Activated T-helper 17 cell treated with anti-CD3 and anti-CD28 coated beads, Interleukin-2, amount 50 U/mL, for 72 hours (primary cell): ENCODE data around the gene DOCK4. TPM values are rescaled to one million over a fixed set of nuclear protein-coding genes. Genes with fewer than 3 reads are reported as not detected.

Source experiments
- ATAC-seq: fragments of 150-1000 bp; cut with Tn5 transposase; replicated peaks from 2 replicates; pipeline ENCODE4 v1.10.0; 2021; ENCODE audit warnings: mild to moderate bottlenecking, moderate library complexity
- H3K27ac Mint-ChIP-seq: one replicate; pipeline ENCODE4 v1.8.0; 2022; ENCODE audit warnings: mixed read lengths
- H3K27me3 Mint-ChIP-seq: one replicate; pipeline ENCODE4 v1.8.0; 2022; ENCODE audit warnings: mixed read lengths
- H3K36me3 Mint-ChIP-seq: one replicate; pipeline ENCODE4 v1.8.0; 2022; ENCODE audit warnings: low read depth, mild to moderate bottlenecking, mixed read lengths
- H3K4me1 Mint-ChIP-seq: one replicate; pipeline ENCODE4 v1.8.0; 2022; ENCODE audit warnings: mixed read lengths
- H3K4me3 Mint-ChIP-seq: one replicate; pipeline ENCODE4 v1.8.0; 2022; ENCODE audit warnings: mild to moderate bottlenecking, mixed read lengths
- H3K9me3 Mint-ChIP-seq: one replicate; pipeline ENCODE4 v1.8.0; 2022; ENCODE audit warnings: mixed read lengths
- total RNA-seq, 2 donors: library from RNA; stranded (reverse); gene quantifications; one replicate each; pipeline ENCODE4 v1.2.3, GENCODE V29; 2022

Gene DOCK4
- total RNA-seq, 2 donors from 2014 or later, result 0.50 to 1.5 TPM

- H3K27me3 Mint-ChIP-seq, result peaks cover 18% of the 10 kb centered on the region
- ATAC-seq, result no peak
- H3K4me3 Mint-ChIP-seq, result no peak overlapping the region
- no peaks in the 10 kb centered on the region for H3K36me3 Mint-ChIP-seq
- no peak overlapping the region for H3K27ac Mint-ChIP-seq
- no peaks in the 10 kb centered on the region for H3K9me3 Mint-ChIP-seq
- no peaks in the 10 kb centered on the region for H3K4me1 Mint-ChIP-seq
Observed at GRCh38 chr7:112072541-112073245, 133.5 kb downstream of the DOCK4 start.

GRCh38 chr7:112071856-112072255 is 134.3 kb downstream of the DOCK4 start:
- Mint-ChIP-seq H3K4me1 (no peaks in the 10 kb centered on the region), H3K27me3 (peaks cover 17% of the 10 kb centered on the region), H3K27ac (no peak overlapping the region), H3K4me3 (no peak overlapping the region), H3K36me3 (no peaks in the 10 kb centered on the region), H3K9me3 (no peaks in the 10 kb centered on the region)
- ATAC-seq, result no peak

GRCh38 chr7:112070674-112071256 is 135.4 kb downstream of the DOCK4 start:
- ATAC-seq, result no peak

GRCh38 chr7:112069879-112070321 is 136.3 kb downstream of the DOCK4 start:
- no peaks in the 10 kb centered on the region for H3K9me3 Mint-ChIP-seq
- H3K27me3 Mint-ChIP-seq, result peaks cover 11% of the 10 kb centered on the region
- no peaks in the 10 kb centered on the region for H3K36me3 Mint-ChIP-seq
- H3K4me3 Mint-ChIP-seq, result no peak overlapping the region
- no peak overlapping the region for H3K27ac Mint-ChIP-seq
- ATAC-seq, result no peak
- H3K4me1 Mint-ChIP-seq, result no peaks in the 10 kb centered on the region

More at GRCh38 chr7:112070674-112071256, 135.4 kb downstream of the DOCK4 start:
- H3K36me3 Mint-ChIP-seq, result no peaks in the 10 kb centered on the region
- H3K4me1 Mint-ChIP-seq, result no peaks in the 10 kb centered on the region
- H3K27me3 Mint-ChIP-seq, result peaks cover 15% of the 10 kb centered on the region
- no peak overlapping the region for H3K27ac Mint-ChIP-seq
- no peak overlapping the region for H3K4me3 Mint-ChIP-seq
- no peaks in the 10 kb centered on the region for H3K9me3 Mint-ChIP-seq

- H3K4me3 Mint-ChIP-seq, result no peak overlapping the region
- H3K9me3 Mint-ChIP-seq, result no peaks in the 10 kb centered on the region
- H3K4me1 Mint-ChIP-seq, result no peaks in the 10 kb centered on the region
- no peak overlapping the region for H3K27ac Mint-ChIP-seq
- peaks cover 6% of the 10 kb centered on the region for H3K27me3 Mint-ChIP-seq
- H3K36me3 Mint-ChIP-seq, result no peaks in the 10 kb centered on the region
- no peak for ATAC-seq
Observed at GRCh38 chr7:112068967-112069366, 137.2 kb downstream of the DOCK4 start.

GRCh38 chr7:112067632-112068540 is 138.3 kb downstream of the DOCK4 start:
- H3K27me3 Mint-ChIP-seq, result peaks cover 9% of the 10 kb centered on the region
- H3K9me3 Mint-ChIP-seq, result no peaks in the 10 kb centered on the region
- no peak overlapping the region for H3K27ac Mint-ChIP-seq
- ATAC-seq, result no peak
- no peak overlapping the region for H3K4me3 Mint-ChIP-seq
- H3K4me1 Mint-ChIP-seq, result no peaks in the 10 kb centered on the region
- H3K36me3 Mint-ChIP-seq, result no peaks in the 10 kb centered on the region

- no peak for ATAC-seq
- H3K27me3 Mint-ChIP-seq, result peaks cover 10% of the 10 kb centered on the region
- H3K27ac Mint-ChIP-seq, result no peak overlapping the region
- no peaks in the 10 kb centered on the region for H3K9me3 Mint-ChIP-seq
- H3K4me1 Mint-ChIP-seq, result no peaks in the 10 kb centered on the region
- no peak overlapping the region for H3K4me3 Mint-ChIP-seq
- H3K36me3 Mint-ChIP-seq, result no peaks in the 10 kb centered on the region
Observed at GRCh38 chr7:112067200-112067599, 139.0 kb downstream of the DOCK4 start.

- peaks cover 7% of the 10 kb centered on the region for H3K27me3 Mint-ChIP-seq
- no peaks in the 10 kb centered on the region for H3K4me1 Mint-ChIP-seq
- H3K36me3 Mint-ChIP-seq, result no peaks in the 10 kb centered on the region
- no peaks in the 10 kb centered on the region for H3K9me3 Mint-ChIP-seq
- no peak overlapping the region for H3K4me3 Mint-ChIP-seq
- no peak overlapping the region for H3K27ac Mint-ChIP-seq
- ATAC-seq, result no peak
Observed at GRCh38 chr7:112065758-112066157, 140.4 kb downstream of the DOCK4 start.

GRCh38 chr7:112064627-112065385 is 141.4 kb downstream of the DOCK4 start:
- H3K36me3 Mint-ChIP-seq, result no peaks in the 10 kb centered on the region
- H3K4me1 Mint-ChIP-seq, result no peaks in the 10 kb centered on the region
- H3K9me3 Mint-ChIP-seq, result no peaks in the 10 kb centered on the region
- ATAC-seq, result no peak
- H3K27ac Mint-ChIP-seq, result no peak overlapping the region
- no peak overlapping the region for H3K4me3 Mint-ChIP-seq
- peaks cover 5% of the 10 kb centered on the region for H3K27me3 Mint-ChIP-seq

- H3K36me3 Mint-ChIP-seq, result no peaks in the 10 kb centered on the region
- no peak overlapping the region for H3K4me3 Mint-ChIP-seq
- peaks cover 4% of the 10 kb centered on the region for H3K27me3 Mint-ChIP-seq
- H3K4me1 Mint-ChIP-seq, result no peaks in the 10 kb centered on the region
- ATAC-seq, result no peak
- no peaks in the 10 kb centered on the region for H3K9me3 Mint-ChIP-seq
- H3K27ac Mint-ChIP-seq, result no peak overlapping the region
Observed at GRCh38 chr7:112063974-112064373, 142.2 kb downstream of the DOCK4 start.

- H3K4me3 Mint-ChIP-seq, result no peak overlapping the region
- no peaks in the 10 kb centered on the region for H3K36me3 Mint-ChIP-seq
- H3K4me1 Mint-ChIP-seq, result no peaks in the 10 kb centered on the region
- peaks cover 4% of the 10 kb centered on the region for H3K27me3 Mint-ChIP-seq
- H3K9me3 Mint-ChIP-seq, result no peaks in the 10 kb centered on the region
- no peak overlapping the region for H3K27ac Mint-ChIP-seq
- no peak for ATAC-seq
Observed at GRCh38 chr7:112061051-112061450, 145.1 kb downstream of the DOCK4 start.

GRCh38 chr7:112060625-112061024 is 145.6 kb downstream of the DOCK4 start:
- H3K4me3 Mint-ChIP-seq, result no peak overlapping the region
- H3K4me1 Mint-ChIP-seq, result no peaks in the 10 kb centered on the region
- peaks cover 4% of the 10 kb centered on the region for H3K27me3 Mint-ChIP-seq
- H3K27ac Mint-ChIP-seq, result no peak overlapping the region
- H3K36me3 Mint-ChIP-seq, result no peaks in the 10 kb centered on the region
- H3K9me3 Mint-ChIP-seq, result no peaks in the 10 kb centered on the region
- no peak for ATAC-seq

- Mint-ChIP-seq H3K36me3 (no peaks in the 10 kb centered on the region), H3K27ac (no peak overlapping the region), H3K27me3 (peaks cover 4% of the 10 kb centered on the region), H3K9me3 (no peaks in the 10 kb centered on the region), H3K4me1 (no peaks in the 10 kb centered on the region), H3K4me3 (no peak overlapping the region)
- no peak for ATAC-seq
Observed at GRCh38 chr7:112059675-112060074, 146.5 kb downstream of the DOCK4 start.

- no peak overlapping the region for H3K4me3 Mint-ChIP-seq
- no peak for ATAC-seq
Observed at GRCh38 chr7:112058686-112059085, 147.5 kb downstream of the DOCK4 start.

More at GRCh38 chr7:112058686-112059085, 147.5 kb downstream of the DOCK4 start:
- no peaks in the 10 kb centered on the region for H3K36me3 Mint-ChIP-seq
- H3K9me3 Mint-ChIP-seq, result no peaks in the 10 kb centered on the region
- peaks cover 4% of the 10 kb centered on the region for H3K27me3 Mint-ChIP-seq
- H3K27ac Mint-ChIP-seq, result no peak overlapping the region
- no peaks in the 10 kb centered on the region for H3K4me1 Mint-ChIP-seq
